ENCODE results near the gene SNURF. TPM values are rescaled to one million over a fixed set of nuclear protein-coding genes. Genes with fewer than 3 reads are reported as not detected.
"Not testable (repeated sequence)": the region's sequence is repeated elsewhere in the genome, so short reads cannot be mapped to it uniquely, and the experiment has no call there.

The SNURF gene
- total and polyA plus RNA-seq, 9 of the 15 experiments (the other 6 are each of a cell fraction or from before 2014, with no cell fraction given) = 0.35 to 0.83 TPM; not detected in 7

- POLR2A ChIA-PET; H3K4me3 ChIP-seq; ATAC-seq; H3K27me3 ChIP-seq (ENCODE audit: control insufficient read depth in 2 of 2, insufficient read depth in 2 of 2, low read length in 2 of 2); H3K36me3 ChIP-seq (ENCODE audit: control insufficient read depth, insufficient read depth, low read length); in situ Hi-C loops (cut with MboI); BruUV-seq (replicated peaks); H3K4me1 ChIP-seq (replicated peaks in 1 of 2; ENCODE audit: control insufficient read depth in 2 of 2, insufficient read depth in 2 of 2, low read length in 2 of 2); CTCF ChIA-PET (ENCODE audit: low intra/inter-chr PET ratio); intact Hi-C loops (cut with micrococcal nuclease); H3K27ac ChIP-seq (ENCODE audit: extremely low read depth, low read depth, low read length); DNase-seq (ENCODE audit: extremely low read depth in 1 of 4, low spot score in 3 of 4); H3K9me1 ChIP-seq (ENCODE audit: control insufficient read depth, insufficient read depth, low read length); FAIRE-seq; H2AFZ ChIP-seq (ENCODE audit: low read depth, low read length); H4K20me1 ChIP-seq (replicated peaks; ENCODE audit: control insufficient read depth, insufficient read depth, low read length); H3K79me2 ChIP-seq (ENCODE audit: control insufficient read depth, insufficient read depth, low read length); H3K9me3 ChIP-seq (replicated peaks; ENCODE audit: control insufficient read depth, insufficient read depth, low read depth, low read length); H3K9ac ChIP-seq (ENCODE audit: insufficient read depth in 1 of 2, low read depth in 2 of 2, low read length in 2 of 2); H3K4me2 ChIP-seq (ENCODE audit: insufficient read depth, low read length): not testable (repeated sequence)
- 0% methylated on average over 6 of the region's 6 CpGs for WGBS (ENCODE audit: insufficient coverage, low coverage, missing lambda C conversion rate)
These were observed 32.0 kb upstream of the SNURF start for GRCh38 chr15:24922781-24923180.

- intact Hi-C loops (cut with micrococcal nuclease) = no loop called here
- no peak for FAIRE-seq
- H3K27me3 ChIP-seq (ENCODE audit: control insufficient read depth in 2 of 2, insufficient read depth in 2 of 2, low read length in 2 of 2) = no peaks in the 10 kb centered on the region
- POLR2A ChIA-PET = interaction anchor here (1.4 kb wide), 1 partner anchor 10 kb away, joined by 8 read pairs; no protein-coding TSS in a partner anchor
- no peak overlapping the region for H3K9ac ChIP-seq (ENCODE audit: insufficient read depth in 1 of 2, low read depth in 2 of 2, low read length in 2 of 2)
- no peak overlapping the region for H3K4me2 ChIP-seq (ENCODE audit: insufficient read depth, low read length)
- no TSS peak for BruUV-seq (replicated peaks)
- no peaks in the 10 kb centered on the region for H3K9me3 ChIP-seq (replicated peaks; ENCODE audit: control insufficient read depth, insufficient read depth, low read depth, low read length)
- CTCF ChIA-PET (ENCODE audit: low intra/inter-chr PET ratio) = no interaction called here
- H3K36me3 ChIP-seq (ENCODE audit: control insufficient read depth, insufficient read depth, low read length) = no peaks in the 10 kb centered on the region
- ATAC-seq = no peak
- in situ Hi-C loops (cut with MboI) = no loop called here
- H3K4me3 ChIP-seq = no peak overlapping the region
- H2AFZ ChIP-seq (ENCODE audit: low read depth, low read length) = no peak overlapping the region
- H3K4me1 ChIP-seq (replicated peaks in 1 of 2; ENCODE audit: control insufficient read depth in 2 of 2, insufficient read depth in 2 of 2, low read length in 2 of 2) = no peaks in the 10 kb centered on the region
- no peaks in the 10 kb centered on the region for H3K9me1 ChIP-seq (ENCODE audit: control insufficient read depth, insufficient read depth, low read length)
- 0% methylated on average over 3 of the region's 3 CpGs for WGBS (ENCODE audit: insufficient coverage, low coverage, missing lambda C conversion rate)
- TF ChIP-seq PHTF2 (CRISPR knock-in tag; IDR thresholded peaks at IDR 0.05) (no peak), TFE3 (CRISPR knock-in tag; IDR thresholded peaks at IDR 0.05) (no peak), SLC30A9 (CRISPR knock-in tag; IDR thresholded peaks at IDR 0.05) (no peak)
- H3K79me2 ChIP-seq (ENCODE audit: control insufficient read depth, insufficient read depth, low read length) = no peaks in the 10 kb centered on the region
- H4K20me1 ChIP-seq (replicated peaks; ENCODE audit: control insufficient read depth, insufficient read depth, low read length) = no peaks in the 10 kb centered on the region
- no peak overlapping the region for H3K27ac ChIP-seq (ENCODE audit: extremely low read depth, low read depth, low read length)
- DNase-seq (ENCODE audit: extremely low read depth in 1 of 4, low spot score in 3 of 4) = no peak
These were observed 30.6 kb upstream of the SNURF start for GRCh38 chr15:24924153-24924552.

Measured in K562 (cell line).